Right ventricle myocardium superior (tissue), 1 donor: Measurements from ENCODE around the gene SLC2A6. TPM values are rescaled to one million over a fixed set of nuclear protein-coding genes. Genes with fewer than 3 reads are reported as not detected.
"Not testable (repeated sequence)": the region's sequence is repeated elsewhere in the genome, so short reads cannot be mapped to it uniquely, and the experiment has no call there.

Experiments
- ATAC-seq: fragments of 200-7000 bp; cut with Tn5 transposase; one replicate; pipeline ENCODE4 v1.9.1; 2020; ENCODE audit warnings: mild to moderate bottlenecking; ENCODE audit not compliant: poor library complexity
- DNase-seq: peaks from one replicate; pipeline ENCODE4 v3.0.0-alpha.2; 2020
- intact Hi-C: fragments of 100-400 bp; cut with DNase I; formaldehyde crosslinking; loops from one replicate; pipeline ENCODE4 v1.11.2; 2022
- total RNA-seq: library from RNA; stranded (reverse); fragmentation: NEBNext Ultra II Directional; extraction: Animal tissue kit (Norgen Biotek cat#: 25700); gene quantifications from one replicate; pipeline ENCODE4 v1.2.1, GENCODE V29; 2021
- donor health status: DM: no; HTN: yes; CAD: no; lungs with severe emphysema.

Gene SLC2A6
- total RNA-seq, 1 donor from 2014 or later = 2.9 TPM

GRCh38 chr9:133454325-133454724 is 24.6 kb downstream of the SLC2A6 start:
- intact Hi-C loops = no loop called here
- ATAC-seq (no peak), DNase-seq (no peak)

- intact Hi-C loops = no loop called here
- DNase-seq (no peak), ATAC-seq (no peak)
Measured at GRCh38 chr9:133453651-133454050, 25.2 kb downstream of the SLC2A6 start.

- intact Hi-C loops = no loop called here
- no peak for DNase-seq
- no peak for ATAC-seq
Measured at GRCh38 chr9:133452562-133452961, 26.3 kb downstream of the SLC2A6 start.

- intact Hi-C loops, DNase-seq, ATAC-seq: not testable (repeated sequence)
Measured at GRCh38 chr9:133451865-133452264, 27.0 kb downstream of the SLC2A6 start.

GRCh38 chr9:133449760-133450159 is 29.1 kb downstream of the SLC2A6 start:
- ATAC-seq (no peak), DNase-seq (no peak)
- intact Hi-C loops = no loop called here

GRCh38 chr9:133448487-133448972 is 30.4 kb downstream of the SLC2A6 start:
- no peak for ATAC-seq
- intact Hi-C loops = no loop called here
- no peak for DNase-seq

- intact Hi-C loops = no loop called here
- ATAC-seq = no peak
- DNase-seq = no peak
Measured at GRCh38 chr9:133445293-133445969, 33.5 kb downstream of the SLC2A6 start.

GRCh38 chr9:133443982-133444381 is 34.9 kb downstream of the SLC2A6 start:
- DNase-seq = no peak
- ATAC-seq = no peak
- intact Hi-C loops = no loop called here

- no peak for ATAC-seq
- no peak for DNase-seq
- intact Hi-C loops = no loop called here
Measured at GRCh38 chr9:133443248-133443647, 35.7 kb downstream of the SLC2A6 start.

- intact Hi-C loops = no loop called here
- DNase-seq (no peak), ATAC-seq (no peak)
Measured at GRCh38 chr9:133441571-133441970, 37.3 kb downstream of the SLC2A6 start.

- no peak for DNase-seq
- no peak for ATAC-seq
- intact Hi-C loops = no loop called here
Measured at GRCh38 chr9:133440874-133441273, 38.0 kb downstream of the SLC2A6 start.

- intact Hi-C loops = no loop called here
- no peak for DNase-seq
- ATAC-seq = no peak
Measured at GRCh38 chr9:133439337-133439736, 39.6 kb downstream of the SLC2A6 start.

- intact Hi-C loops = no loop called here
- no peak for DNase-seq
- no peak for ATAC-seq
Measured at GRCh38 chr9:133437753-133438531, 41.0 kb downstream of the SLC2A6 start.

GRCh38 chr9:133436681-133437080 is 42.2 kb downstream of the SLC2A6 start:
- intact Hi-C loops = no loop called here
- no peak for ATAC-seq
- DNase-seq = no peak

- no peak for ATAC-seq
Measured at GRCh38 chr9:133433351-133433843, 45.5 kb downstream of the SLC2A6 start.

GRCh38 chr9:133430244-133430643 is 48.7 kb downstream of the SLC2A6 start:
- no peak for DNase-seq
- no peak for ATAC-seq
- intact Hi-C loops = no loop called here

More at GRCh38 chr9:133433351-133433843, 45.5 kb downstream of the SLC2A6 start:
- DNase-seq = no peak
- intact Hi-C loops = no loop called here

- intact Hi-C loops = no loop called here
- ATAC-seq = peak; percentile 66
- DNase-seq = peak; percentile 61
Measured at GRCh38 chr9:133429641-133430161, 49.2 kb downstream of the SLC2A6 start.

- DNase-seq = no peak
- intact Hi-C loops = no loop called here
- no peak for ATAC-seq
Measured at GRCh38 chr9:133429214-133429613, 49.7 kb downstream of the SLC2A6 start.

- no peak for DNase-seq
- intact Hi-C loops = no loop called here
- peak; percentile 46 for ATAC-seq
Measured at GRCh38 chr9:133428617-133429101, 50.2 kb downstream of the SLC2A6 start.
